ENCODE data around the gene ZFR2.
A peak's percentile ranks its signal among the peaks of the same experiment; 100 is the strongest.
"Not testable (repeated sequence)": the region's sequence is repeated elsewhere in the genome, so short reads cannot be mapped to it uniquely, and the experiment has no call there.

The ZFR2 gene

GRCh38 chr19:3868770-3869456, at the start of gene ZFR2:
TSS of gene ZFR2 (minus strand) at chr19:3869038. CDS start at chr19:3869017, 21 bp downstream.
- DNase-seq = no peak
- in situ Hi-C loops (cut with MboI; ENCODE audit: low pct_unique_long_range_greater_than_20kb, low sequenced_read_pairs) = loop anchor here (25.0 kb wide), 1 partner anchor 343 kb away; no protein-coding TSS in a partner anchor

- in situ Hi-C loops (cut with MboI; ENCODE audit: low pct_unique_long_range_greater_than_20kb, low sequenced_read_pairs) = no loop called here
- no peak for DNase-seq
These were observed 47.2 kb upstream of the ZFR2 start for GRCh38 chr19:3916033-3916432.

GRCh38 chr19:3914199-3914598, 45.4 kb upstream of the ZFR2 start:
- no peak for DNase-seq
- in situ Hi-C loops (cut with MboI; ENCODE audit: low pct_unique_long_range_greater_than_20kb, low sequenced_read_pairs) = no loop called here

DNA sequence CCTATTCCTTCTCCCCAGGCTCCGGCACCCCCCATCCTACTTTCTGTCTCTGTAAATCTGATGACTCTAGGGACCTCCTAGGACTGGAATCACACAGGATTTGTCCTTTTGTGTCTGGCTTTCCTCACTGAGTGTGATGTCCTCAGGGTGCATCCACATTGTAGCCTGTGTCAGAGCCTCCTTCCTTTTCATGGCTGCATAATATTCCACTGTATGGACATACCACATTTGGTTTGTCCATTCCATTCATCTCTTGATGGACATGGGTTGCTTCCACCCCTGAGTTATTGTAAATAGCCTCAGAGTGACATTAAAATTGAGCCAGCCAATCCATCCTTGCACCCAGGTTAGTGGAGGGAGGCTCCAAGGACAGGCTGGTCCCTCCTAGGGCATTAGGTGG, 41.3 kb upstream of the ZFR2 start:
- DNase-seq = no peak
- in situ Hi-C loops (cut with MboI; ENCODE audit: low pct_unique_long_range_greater_than_20kb, low sequenced_read_pairs) = no loop called here

GRCh38 chr19:3908266-3909054, 39.6 kb upstream of the ZFR2 start:
- no peak for DNase-seq
- in situ Hi-C loops (cut with MboI; ENCODE audit: low pct_unique_long_range_greater_than_20kb, low sequenced_read_pairs) = no loop called here

- in situ Hi-C loops (cut with MboI; ENCODE audit: low pct_unique_long_range_greater_than_20kb, low sequenced_read_pairs) = no loop called here
- no peak for DNase-seq
These were observed 38.9 kb upstream of the ZFR2 start for GRCh38 chr19:3907626-3908265.

DNA sequence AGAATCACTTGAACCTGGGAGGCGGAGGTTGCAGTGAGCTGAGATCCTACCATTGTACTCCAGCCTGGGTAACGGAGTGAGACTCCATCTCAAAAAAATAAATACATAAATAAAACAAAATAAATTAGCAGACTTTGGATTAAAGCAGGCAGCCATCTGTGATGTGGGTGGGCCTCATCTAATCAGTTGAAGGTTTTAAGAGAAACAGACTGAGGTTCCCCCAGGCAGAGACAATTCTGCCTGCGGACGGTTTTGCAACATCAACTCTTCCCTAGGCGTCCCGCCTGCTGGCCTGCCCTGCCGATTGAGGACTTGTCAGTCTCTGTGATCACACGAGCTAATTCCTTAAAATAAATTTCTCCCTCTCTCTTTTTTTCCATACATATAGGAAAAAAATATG, 35.4 kb upstream of the ZFR2 start:
- in situ Hi-C loops (cut with MboI; ENCODE audit: low pct_unique_long_range_greater_than_20kb, low sequenced_read_pairs) = no loop called here
- DNase-seq = no peak

DNA sequence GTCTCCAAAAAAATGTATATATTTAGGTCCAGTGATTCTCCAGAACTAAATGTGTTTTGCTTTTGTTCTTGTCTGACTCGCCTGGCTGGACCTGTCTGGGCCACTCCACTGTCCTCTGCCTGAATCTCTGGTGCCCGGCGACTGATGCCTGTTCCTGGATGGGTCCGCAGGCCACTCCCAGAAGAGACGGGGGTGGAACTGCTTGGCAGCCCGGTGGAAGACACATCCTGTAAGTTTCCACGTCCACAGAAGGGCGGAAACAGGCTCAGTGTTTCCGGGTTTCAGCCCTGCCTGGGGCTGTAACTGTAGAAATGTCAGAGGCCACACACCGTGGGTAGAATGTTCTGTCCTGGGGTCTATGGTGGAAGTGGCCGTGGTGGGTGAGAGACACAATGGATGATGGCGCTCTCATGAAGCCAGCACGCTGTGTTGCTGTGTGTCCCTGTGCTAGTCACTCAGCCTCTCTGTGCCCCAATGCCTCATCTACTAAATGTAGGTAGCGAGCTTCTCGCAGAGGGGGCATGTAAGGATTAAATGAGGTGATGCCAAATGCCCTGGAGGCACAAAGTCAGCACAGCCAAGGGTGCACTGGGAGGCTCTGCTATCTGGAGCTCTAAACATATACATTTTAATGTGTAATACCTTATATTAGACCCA, 33.6 kb upstream of the ZFR2 start:
- in situ Hi-C loops (cut with MboI; ENCODE audit: low pct_unique_long_range_greater_than_20kb, low sequenced_read_pairs) = no loop called here
- DNase-seq = no peak

- no peak for DNase-seq
- in situ Hi-C loops (cut with MboI; ENCODE audit: low pct_unique_long_range_greater_than_20kb, low sequenced_read_pairs) = no loop called here
These were observed 30.9 kb upstream of the ZFR2 start for GRCh38 chr19:3899531-3900294.

GRCh38 chr19:3898426-3898825, 29.6 kb upstream of the ZFR2 start:
- in situ Hi-C loops (cut with MboI; ENCODE audit: low pct_unique_long_range_greater_than_20kb, low sequenced_read_pairs) = no loop called here

DNA sequence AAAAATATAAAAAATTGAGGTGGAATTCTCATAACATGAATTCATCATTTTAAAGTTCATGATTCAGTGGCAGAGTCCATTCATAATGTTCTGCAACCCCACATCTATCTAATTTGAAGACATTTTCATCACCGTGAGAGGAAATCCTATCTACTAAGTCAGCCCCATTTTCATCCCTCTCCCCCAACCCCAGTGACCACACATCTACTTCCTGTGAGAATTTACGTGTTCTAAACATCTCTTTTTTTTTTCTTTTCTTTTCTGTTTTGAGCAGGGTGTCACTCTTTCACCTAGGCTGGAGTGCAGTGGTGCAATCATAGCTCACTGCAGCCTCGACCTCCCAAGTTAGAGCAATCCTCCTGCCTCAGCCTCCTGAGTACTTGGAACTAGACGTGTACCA, 29.1 kb upstream of the ZFR2 start:
- in situ Hi-C loops (cut with MboI; ENCODE audit: low pct_unique_long_range_greater_than_20kb, low sequenced_read_pairs) = no loop called here
- DNase-seq = no peak

More at GRCh38 chr19:3898426-3898825, 29.6 kb upstream of the ZFR2 start:
- DNase-seq = no peak

DNA sequence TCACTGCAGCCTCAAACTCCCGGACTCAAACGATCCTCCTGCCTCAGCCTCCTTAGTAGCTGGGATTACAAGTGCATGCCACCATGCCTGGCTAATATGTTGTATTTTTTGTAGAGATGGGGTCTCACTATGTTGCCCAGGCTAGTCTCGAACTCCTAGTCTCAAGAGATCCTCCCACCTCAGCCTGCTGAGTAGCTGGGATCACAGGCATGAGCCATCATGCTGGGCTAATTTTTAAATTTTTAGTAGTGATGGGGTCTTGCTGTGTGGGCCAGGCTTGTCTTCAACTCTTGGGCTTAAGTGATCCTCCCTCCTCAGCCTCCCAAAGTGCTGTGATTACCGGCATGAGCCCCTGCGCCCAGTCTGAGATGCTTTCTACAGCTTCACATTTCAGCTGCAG, 26.9 kb upstream of the ZFR2 start:
- no peak for DNase-seq
- in situ Hi-C loops (cut with MboI; ENCODE audit: low pct_unique_long_range_greater_than_20kb, low sequenced_read_pairs) = no loop called here

DNA sequence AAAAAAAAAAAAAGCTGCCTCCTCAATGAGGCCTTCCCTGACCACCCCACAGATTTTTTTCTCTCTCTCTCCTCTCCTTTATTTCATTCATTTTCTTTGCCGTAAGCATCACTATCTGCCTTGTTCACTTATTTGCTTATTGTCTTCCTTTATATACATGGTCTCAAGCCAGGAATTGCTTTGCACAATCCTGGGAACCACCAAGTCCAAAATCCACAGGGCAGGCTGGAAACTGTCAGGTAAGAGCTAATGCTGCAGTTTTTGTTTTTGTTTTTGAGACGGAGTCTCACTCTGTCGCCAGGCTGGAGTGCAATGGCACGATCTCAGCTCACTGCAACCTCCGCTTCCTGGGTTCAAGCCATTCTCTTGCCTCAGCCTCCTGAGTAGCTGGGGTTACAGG, 26.1 kb upstream of the ZFR2 start:
- in situ Hi-C loops (cut with MboI; ENCODE audit: low pct_unique_long_range_greater_than_20kb, low sequenced_read_pairs); DNase-seq: not testable (repeated sequence)

DNA sequence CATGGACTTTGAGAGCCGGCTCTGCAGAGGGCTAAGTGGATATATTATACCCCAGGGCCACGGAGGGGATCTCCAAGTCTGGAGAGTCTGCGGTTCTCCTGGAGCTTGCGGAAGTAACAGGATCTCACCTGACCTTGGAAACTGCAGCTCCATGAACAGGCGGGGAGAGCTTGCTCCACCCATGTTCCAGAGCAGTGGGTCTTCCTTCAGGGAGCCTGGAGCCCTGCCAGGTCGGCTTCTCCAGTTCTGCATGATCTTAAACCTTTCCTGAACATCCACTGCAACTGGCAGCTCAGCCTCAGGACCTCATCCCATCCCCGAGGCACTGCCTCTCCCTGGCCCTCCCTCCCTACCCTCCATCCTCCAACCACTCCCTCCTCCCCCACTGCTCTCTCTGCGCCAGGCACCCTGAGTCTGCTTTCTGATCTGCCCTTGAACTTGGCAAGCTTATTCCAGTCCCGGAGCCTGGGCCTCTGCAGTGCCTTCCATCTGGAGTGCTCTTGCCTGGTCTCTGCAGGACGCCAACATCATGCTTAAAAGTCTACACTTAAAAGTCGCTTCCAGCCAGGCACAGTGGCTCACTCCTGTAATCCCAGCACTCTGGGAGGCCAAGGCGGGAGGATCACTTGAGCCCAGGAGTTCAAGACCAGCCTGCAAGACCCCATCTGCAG, 24.8 kb upstream of the ZFR2 start:
- no peak for DNase-seq
- in situ Hi-C loops (cut with MboI; ENCODE audit: low pct_unique_long_range_greater_than_20kb, low sequenced_read_pairs) = no loop called here

GRCh38 chr19:3890591-3890990, 21.8 kb upstream of the ZFR2 start:
- DNase-seq = no peak
- in situ Hi-C loops (cut with MboI; ENCODE audit: low pct_unique_long_range_greater_than_20kb, low sequenced_read_pairs) = no loop called here

- in situ Hi-C loops (cut with MboI; ENCODE audit: low pct_unique_long_range_greater_than_20kb, low sequenced_read_pairs) = no loop called here
- DNase-seq = no peak
These were observed 13.2 kb upstream of the ZFR2 start for GRCh38 chr19:3882041-3882384.

GRCh38 chr19:3881272-3882040, 12.6 kb upstream of the ZFR2 start:
- peak; percentile 75 for DNase-seq
- in situ Hi-C loops (cut with MboI; ENCODE audit: low pct_unique_long_range_greater_than_20kb, low sequenced_read_pairs) = no loop called here

Measured in KBM-7 (cell line).